HepG2 (cell line): ENCODE measurements around the gene PCDH12. TPM values are rescaled to one million over a fixed set of nuclear protein-coding genes. Genes with fewer than 3 reads are reported as not detected.
A peak's percentile ranks its signal among the peaks of the same experiment; 100 is the strongest.

Experiments
- CEBPG ChIP-seq: IDR thresholded peaks from 2 replicates; pipeline ENCODE4 v1.6.1; 2016
- ESRRA ChIP-seq: sonication (generic); formaldehyde crosslinking; IDR thresholded peaks from 2 replicates; pipeline ENCODE4 v1.5.1; 2020; ENCODE audit warnings: mild to moderate bottlenecking, low read depth, missing genetic modification reagents
- GZF1 ChIP-seq: sonication (generic); formaldehyde crosslinking; IDR thresholded peaks from 2 replicates; pipeline ENCODE4 v1.5.1; 2020; ENCODE audit warnings: mild to moderate bottlenecking, missing genetic modification reagents
- HIVEP1 ChIP-seq: sonication (generic); formaldehyde crosslinking; IDR thresholded peaks from 2 replicates; pipeline ENCODE4 v1.4.0; 2020; ENCODE audit warnings: mild to moderate bottlenecking, missing genetic modification reagents
- NFIB ChIP-seq: sonication (generic); formaldehyde crosslinking; IDR thresholded peaks from 2 replicates; pipeline ENCODE4 v1.9.0; 2021; ENCODE audit warnings: missing genetic modification reagents, mild to moderate bottlenecking, borderline replicate concordance
- NFKB2 ChIP-seq: sonication (generic); formaldehyde crosslinking; IDR thresholded peaks from 2 replicates; pipeline ENCODE4 v1.4.0; 2020; ENCODE audit warnings: missing genetic modification reagents, borderline replicate concordance
- SALL2 ChIP-seq: sonication (generic); formaldehyde crosslinking; IDR thresholded peaks from 2 replicates; pipeline ENCODE4 v1.8.1; 2023; ENCODE audit warnings: mild to moderate bottlenecking, missing genetic modification reagents, inconsistent platforms
- SAP130 ChIP-seq: IDR thresholded peaks from 2 replicates; pipeline ENCODE4 v1.6.1; 2016; ENCODE audit warnings: low read depth
- SP140L ChIP-seq: sonication (generic); formaldehyde crosslinking; IDR thresholded peaks from 2 replicates; pipeline ENCODE4 v1.4.0; 2020; ENCODE audit warnings: missing genetic modification reagents, borderline replicate concordance
- TSC22D2 ChIP-seq: sonication (generic); formaldehyde crosslinking; IDR thresholded peaks from 2 replicates; pipeline ENCODE4 v1.5.1; 2020; ENCODE audit warnings: missing genetic modification reagents, mild to moderate bottlenecking, borderline replicate concordance
- XBP1 ChIP-seq: sonication (generic); formaldehyde crosslinking; IDR thresholded peaks from 2 replicates; pipeline ENCODE4 v1.5.0; 2020; ENCODE audit warnings: missing genetic modification reagents
- ZC3H13 ChIP-seq: sonication (generic); formaldehyde crosslinking; IDR thresholded peaks from 2 replicates; pipeline ENCODE4 v1.8.1; 2023; ENCODE audit warnings: mild to moderate bottlenecking, missing genetic modification reagents, moderate library complexity
- ZEB1 ChIP-seq: IDR thresholded peaks from 2 replicates; pipeline ENCODE4 v1.6.1; 2012; ENCODE audit warnings: mild to moderate bottlenecking, low read depth, inconsistent platforms; ENCODE audit not compliant: insufficient replicate concordance
- ZNF263 ChIP-seq: sonication (generic); formaldehyde crosslinking; IDR thresholded peaks from 2 replicates; pipeline ENCODE4 v1.4.0; 2020; ENCODE audit warnings: missing genetic modification reagents
- ZNF274 ChIP-seq: sonication (generic); formaldehyde crosslinking; IDR thresholded peaks from 2 replicates; pipeline ENCODE4 v1.5.1; 2020; ENCODE audit warnings: mild to moderate bottlenecking, missing genetic modification reagents
- ZNF570 ChIP-seq: sonication (generic); formaldehyde crosslinking; IDR thresholded peaks from 2 replicates; pipeline ENCODE4 v1.4.0; 2020; ENCODE audit warnings: mild to moderate bottlenecking, missing genetic modification reagents, borderline replicate concordance
- ZNF629 ChIP-seq: sonication (generic); formaldehyde crosslinking; conservative IDR thresholded peaks from 2 replicates; pipeline ENCODE4 v1.5.0; 2020; ENCODE audit warnings: missing genetic modification reagents
- ZNF850 ChIP-seq: sonication (generic); formaldehyde crosslinking; conservative IDR thresholded peaks from 2 replicates; pipeline ENCODE4 v1.9.0; 2021; ENCODE audit warnings: mild to moderate bottlenecking, missing genetic modification reagents
- polyA plus RNA-seq, 8 experiments: library from polyadenylated mRNA; depleted of rRNA in 3 of 8; stranded (reverse) in 7 of 8; unstranded in 1 of 8; fragments of >200 nt; fragmentation: Illumina TruSeq in 4 of 8; extraction: Trizol in 4 of 8; gene quantifications; 2 replicates each; pipeline versions ENCODE4 v1.2.1 to v1.2.3, GENCODE V29; 2011 to 2016; ENCODE audit warnings: low read depth in 4 of 8, missing spikeins in 1 of 8, mixed read lengths in 1 of 8; ENCODE audit not compliant: insufficient read depth in 1 of 8
- total RNA-seq, 5 experiments: library from RNA; depleted of rRNA; stranded (reverse); fragments of >200 nt; fragmentation: Illumina TruSeq; extraction: Trizol; gene quantifications; 2 replicates each; pipeline ENCODE4 v1.2.3, GENCODE V29; 2016; ENCODE audit warnings: low read depth in 1 of 5
- TF ChIP-seq, protein P1 (sequence below): sonication (generic); formaldehyde crosslinking; IDR thresholded peaks from 2 replicates; pipeline ENCODE4 v1.4.0; 2020; ENCODE audit warnings: missing genetic modification reagents
- TF ChIP-seq, protein P2 (sequence below): sonication (generic); formaldehyde crosslinking; IDR thresholded peaks from 2 replicates; pipeline ENCODE4 v1.8.1; 2023; ENCODE audit warnings: mild to moderate bottlenecking, missing genetic modification reagents, borderline replicate concordance
- TF ChIP-seq, protein P3 (sequence below): IDR thresholded peaks from 2 replicates; pipeline ENCODE4 v1.6.1; 2016; ENCODE audit warnings: missing compliant biosample characterization, missing genetic modification reagents, borderline replicate concordance
- TF ChIP-seq, protein P4 (sequence below): sonication (generic); formaldehyde crosslinking; IDR thresholded peaks from 2 replicates; pipeline ENCODE4 v1.4.0; 2020; ENCODE audit warnings: mild to moderate bottlenecking, missing genetic modification reagents
- TF ChIP-seq, protein P5 (sequence below): sonication (generic); formaldehyde crosslinking; IDR thresholded peaks from 2 replicates; pipeline ENCODE4 v1.8.1; 2023; ENCODE audit warnings: missing genetic modification reagents, mild to moderate bottlenecking, borderline replicate concordance
- TF ChIP-seq, protein P6 (sequence below): sonication (generic); formaldehyde crosslinking; IDR thresholded peaks from 2 replicates; pipeline ENCODE4 v1.4.0; 2020; ENCODE audit warnings: low read depth, mild to moderate bottlenecking, missing genetic modification reagents

Gene PCDH12
- total and polyA plus RNA-seq, 2 of the 13 experiments (the other 11 are each of a cell fraction or from before 2014, with no cell fraction given), result not detected

DNA sequence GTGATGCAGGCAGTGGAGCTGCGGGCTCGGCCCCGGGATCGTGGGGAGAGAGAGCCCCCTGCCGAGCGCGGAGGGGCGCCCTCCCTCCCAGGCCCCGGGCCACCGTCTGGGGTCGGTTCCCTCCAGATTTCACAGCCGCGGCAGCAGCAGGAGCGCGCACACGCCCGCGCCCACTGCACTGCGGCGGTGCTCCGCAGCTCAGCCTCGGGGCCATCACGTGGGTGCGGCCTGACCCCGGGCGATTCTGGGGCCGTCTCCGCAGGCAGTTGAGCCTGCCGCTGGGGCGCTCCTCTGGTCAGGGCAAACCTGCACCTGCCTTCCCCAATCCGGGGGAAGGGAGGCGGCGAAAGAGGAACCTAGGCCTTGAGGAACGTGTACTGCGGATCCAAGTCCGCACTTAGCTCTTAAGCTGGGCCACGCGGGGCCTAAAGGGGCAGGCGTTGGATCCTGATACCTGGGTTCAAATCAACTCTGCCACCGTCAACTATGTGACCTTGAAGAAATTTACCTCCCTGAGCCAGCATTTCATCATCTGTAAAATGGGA is 43.7 kb downstream of the PCDH12 start (continued):
- no peak for TF ChIP-seq TSC22D2 (CRISPR knock-in tag)
- TF ChIP-seq ZEB1, result no peak
- TF ChIP-seq, protein P1, sequence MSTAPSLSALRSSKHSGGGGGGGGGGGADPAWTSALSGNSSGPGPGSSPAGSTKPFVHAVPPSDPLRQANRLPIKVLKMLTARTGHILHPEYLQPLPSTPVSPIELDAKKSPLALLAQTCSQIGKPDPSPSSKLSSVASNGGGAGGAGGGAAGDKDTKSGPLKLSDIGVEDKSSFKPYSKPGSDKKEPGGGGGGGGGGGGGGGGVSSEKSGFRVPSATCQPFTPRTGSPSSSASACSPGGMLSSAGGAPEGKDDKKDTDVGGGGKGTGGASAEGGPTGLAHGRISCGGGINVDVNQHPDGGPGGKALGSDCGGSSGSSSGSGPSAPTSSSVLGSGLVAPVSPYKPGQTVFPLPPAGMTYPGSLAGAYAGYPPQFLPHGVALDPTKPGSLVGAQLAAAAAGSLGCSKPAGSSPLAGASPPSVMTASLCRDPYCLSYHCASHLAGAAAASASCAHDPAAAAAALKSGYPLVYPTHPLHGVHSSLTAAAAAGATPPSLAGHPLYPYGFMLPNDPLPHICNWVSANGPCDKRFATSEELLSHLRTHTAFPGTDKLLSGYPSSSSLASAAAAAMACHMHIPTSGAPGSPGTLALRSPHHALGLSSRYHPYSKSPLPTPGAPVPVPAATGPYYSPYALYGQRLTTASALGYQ (CRISPR knock-in tag), result no peak
- TF ChIP-seq XBP1 (CRISPR knock-in tag), result no peak
- TF ChIP-seq ZNF274 (CRISPR knock-in tag), result peak; percentile 69; the same call in 1 of the 2 replicates
- TF ChIP-seq ZNF629, result peak; percentile 62; the same call in 1 of the 2 replicates
- TF ChIP-seq, protein P2, sequence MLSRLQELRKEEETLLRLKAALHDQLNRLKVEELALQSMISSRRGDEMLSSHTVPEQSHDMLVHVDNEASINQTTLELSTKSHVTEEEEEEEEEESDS (CRISPR knock-in tag), result no peak
- no peak for TF ChIP-seq SP140L (CRISPR knock-in tag)
- no peak for TF ChIP-seq CEBPG
- peak; percentile 63; the same call in 1 of the 2 replicates for TF ChIP-seq NFKB2 (CRISPR knock-in tag)
- no peak for TF ChIP-seq NFIB (CRISPR knock-in tag)
- TF ChIP-seq ZNF263 (CRISPR knock-in tag), result peak; percentile 51; the same call in 1 of the 2 replicates
- TF ChIP-seq, protein P3, sequence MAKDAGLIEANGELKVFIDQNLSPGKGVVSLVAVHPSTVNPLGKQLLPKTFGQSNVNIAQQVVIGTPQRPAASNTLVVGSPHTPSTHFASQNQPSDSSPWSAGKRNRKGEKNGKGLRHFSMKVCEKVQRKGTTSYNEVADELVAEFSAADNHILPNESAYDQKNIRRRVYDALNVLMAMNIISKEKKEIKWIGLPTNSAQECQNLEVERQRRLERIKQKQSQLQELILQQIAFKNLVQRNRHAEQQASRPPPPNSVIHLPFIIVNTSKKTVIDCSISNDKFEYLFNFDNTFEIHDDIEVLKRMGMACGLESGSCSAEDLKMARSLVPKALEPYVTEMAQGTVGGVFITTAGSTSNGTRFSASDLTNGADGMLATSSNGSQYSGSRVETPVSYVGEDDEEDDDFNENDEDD (CRISPR knock-in tag), result peak; percentile 42; the same call in 1 of the 2 replicates
- TF ChIP-seq SALL2 (CRISPR knock-in tag), result no peak
- TF ChIP-seq ZNF850 (CRISPR knock-in tag), result no peak
- no peak for TF ChIP-seq ESRRA (CRISPR knock-in tag)
- TF ChIP-seq, protein P4, sequence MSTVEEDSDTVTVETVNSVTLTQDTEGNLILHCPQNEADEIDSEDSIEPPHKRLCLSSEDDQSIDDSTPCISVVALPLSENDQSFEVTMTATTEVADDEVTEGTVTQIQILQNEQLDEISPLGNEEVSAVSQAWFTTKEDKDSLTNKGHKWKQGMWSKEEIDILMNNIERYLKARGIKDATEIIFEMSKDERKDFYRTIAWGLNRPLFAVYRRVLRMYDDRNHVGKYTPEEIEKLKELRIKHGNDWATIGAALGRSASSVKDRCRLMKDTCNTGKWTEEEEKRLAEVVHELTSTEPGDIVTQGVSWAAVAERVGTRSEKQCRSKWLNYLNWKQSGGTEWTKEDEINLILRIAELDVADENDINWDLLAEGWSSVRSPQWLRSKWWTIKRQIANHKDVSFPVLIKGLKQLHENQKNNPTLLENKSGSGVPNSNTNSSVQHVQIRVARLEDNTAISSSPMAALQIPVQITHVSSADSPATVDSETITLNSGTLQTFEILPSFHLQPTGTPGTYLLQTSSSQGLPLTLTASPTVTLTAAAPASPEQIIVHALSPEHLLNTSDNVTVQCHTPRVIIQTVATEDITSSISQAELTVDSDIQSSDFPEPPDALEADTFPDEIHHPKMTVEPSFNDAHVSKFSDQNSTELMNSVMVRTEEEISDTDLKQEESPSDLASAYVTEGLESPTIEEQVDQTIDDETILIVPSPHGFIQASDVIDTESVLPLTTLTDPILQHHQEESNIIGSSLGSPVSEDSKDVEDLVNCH (CRISPR knock-in tag), result no peak
- no peak for TF ChIP-seq ZNF570 (CRISPR knock-in tag)
- no peak for TF ChIP-seq HIVEP1 (CRISPR knock-in tag)
- TF ChIP-seq GZF1 (CRISPR knock-in tag), result no peak
- TF ChIP-seq SAP130 (CRISPR knock-in tag), result peak; percentile 35; the same call in 1 of the 2 replicates
- TF ChIP-seq, protein P5, sequence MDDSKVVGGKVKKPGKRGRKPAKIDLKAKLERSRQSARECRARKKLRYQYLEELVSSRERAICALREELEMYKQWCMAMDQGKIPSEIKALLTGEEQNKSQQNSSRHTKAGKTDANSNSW (CRISPR knock-in tag), result no peak
- TF ChIP-seq ZC3H13 (CRISPR knock-in tag), result 0 out of 2 replicates have a peak, but pooled peaks have one; percentile 25
- TF ChIP-seq, protein P6, sequence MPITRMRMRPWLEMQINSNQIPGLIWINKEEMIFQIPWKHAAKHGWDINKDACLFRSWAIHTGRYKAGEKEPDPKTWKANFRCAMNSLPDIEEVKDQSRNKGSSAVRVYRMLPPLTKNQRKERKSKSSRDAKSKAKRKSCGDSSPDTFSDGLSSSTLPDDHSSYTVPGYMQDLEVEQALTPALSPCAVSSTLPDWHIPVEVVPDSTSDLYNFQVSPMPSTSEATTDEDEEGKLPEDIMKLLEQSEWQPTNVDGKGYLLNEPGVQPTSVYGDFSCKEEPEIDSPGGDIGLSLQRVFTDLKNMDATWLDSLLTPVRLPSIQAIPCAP, result no peak
